SK-N-SH (cell line): ENCODE measurements around the gene VASP. TPM values are rescaled to one million over a fixed set of nuclear protein-coding genes. Genes with fewer than 3 reads are reported as not detected.

Experiments
- CTCF ChIA-PET: fragments of 300-600, 350-600 bp; formaldehyde crosslinking; extraction: SDS; loops from one replicate; lab custom pipeline; 2021; lab: Yijun Ruan, JAX
- POLR2A ChIA-PET: fragments of 350-600 bp; sonication (Branson Sonifier 250); formaldehyde crosslinking; extraction: SDS; loops from one replicate; lab custom pipeline; 2020; ENCODE audit warnings: antibody characterized with exemption, inconsistent platforms; lab: Yijun Ruan, JAX
- DNase-seq: peaks from one replicate; pipeline ENCODE4 v3.0.0; 2012
- H2AFZ ChIP-seq: fragments of 200-600 bp; sonication (generic); 2 replicates; pipeline ENCODE4 v1.8.1; 2016; ENCODE audit warnings: antibody characterized with exemption, mild to moderate bottlenecking, low read depth
- H3F3A ChIP-seq: fragments of 200-600 bp; sonication (generic); replicated peaks from 2 replicates; pipeline ENCODE3; 2016; ENCODE audit warnings: antibody characterized with exemption, mild to moderate bottlenecking; ENCODE audit not compliant: insufficient read depth
- H3K27ac ChIP-seq, 2 experiments: fragments of 200-500 bp in 1 of 2; fragments of 200-600 bp in 1 of 2; sonication (Bioruptor generic) in 1 of 2; sonication (generic), shearing (Covaris generic) in 1 of 2; 2 replicates each; pipeline versions ENCODE4 v1.5.1 to v1.6.1; 2014 to 2016; ENCODE audit warnings: low read depth in 2 of 2, inconsistent platforms in 1 of 2, low read length in 1 of 2, mild to moderate bottlenecking in 1 of 2, mixed read lengths in 1 of 2
- H3K27me3 ChIP-seq: fragments of 200-600 bp; sonication (generic), shearing (Covaris generic); 2 replicates; pipeline ENCODE4 v1.6.1; 2016; ENCODE audit warnings: mixed run types; ENCODE audit not compliant: insufficient read depth
- H3K36me3 ChIP-seq, 2 experiments: fragments of 200-500 bp in 1 of 2; fragments of 200-600 bp in 1 of 2; sonication (Bioruptor generic) in 1 of 2; sonication (generic) in 1 of 2; replicated peaks in 1 of 2; 2 replicates each; pipeline versions ENCODE3 to v1.5.1; 2014 to 2016; ENCODE audit warnings: low read length in 1 of 2, mild to moderate bottlenecking in 1 of 2; ENCODE audit not compliant: insufficient read depth in 2 of 2, control insufficient read depth in 1 of 2
- H3K4me1 ChIP-seq, 2 experiments: fragments of 200-500 bp in 1 of 2; fragments of 200-600 bp in 1 of 2; sonication (Bioruptor generic) in 1 of 2; sonication (generic), shearing (Covaris generic) in 1 of 2; 2 replicates each; pipeline versions ENCODE4 v1.5.1 to v1.6.1; 2014 to 2016; ENCODE audit warnings: low read depth in 1 of 2, low read length in 1 of 2, mixed run types in 1 of 2; ENCODE audit not compliant: insufficient read depth in 2 of 2, control insufficient read depth in 1 of 2
- H3K4me2 ChIP-seq: fragments of 200-600 bp; sonication (generic), shearing (Covaris generic); 2 replicates; pipeline ENCODE4 v1.6.1; 2017; ENCODE audit warnings: mixed run types
- H3K4me3 ChIP-seq, 2 experiments: fragments of 200-500 bp in 1 of 2; fragments of 200-600 bp in 1 of 2; sonication (Bioruptor generic) in 1 of 2; sonication (generic), shearing (Covaris generic) in 1 of 2; 2 replicates each; pipeline versions ENCODE4 v1.5.1 to v1.8.1; 2014 to 2016; ENCODE audit warnings: low read depth in 2 of 2, inconsistent platforms in 1 of 2, low read length in 1 of 2, mild to moderate bottlenecking in 1 of 2, mixed read lengths in 1 of 2, moderate library complexity in 1 of 2
- H3K79me2 ChIP-seq: fragments of 200-600 bp; sonication (generic); 2 replicates; pipeline ENCODE4 v1.8.1; 2017; ENCODE audit warnings: mild to moderate bottlenecking; ENCODE audit not compliant: insufficient read depth
- H3K9ac ChIP-seq: fragments of 200-600 bp; sonication (generic); 2 replicates; pipeline ENCODE4 v1.6.1; 2017; ENCODE audit warnings: mixed run types
- H3K9me2 ChIP-seq: fragments of 200-600 bp; sonication (generic); 2 replicates; pipeline ENCODE4 v1.6.1; 2017; ENCODE audit warnings: mixed run types
- H3K9me3 ChIP-seq: fragments of 200-600 bp; sonication (generic); 2 replicates; pipeline ENCODE4 v1.6.1; 2017; ENCODE audit warnings: mixed run types, mild to moderate bottlenecking, moderate library complexity
- H4K20me1 ChIP-seq: fragments of 200-600 bp; sonication (generic); 2 replicates; pipeline ENCODE4 v1.6.1; 2017; ENCODE audit warnings: mild to moderate bottlenecking, mixed run types; ENCODE audit not compliant: insufficient read depth
- CTCF ChIP-seq: fragments of 200-600 bp; sonication (generic); IDR thresholded peaks from 2 replicates; pipeline ENCODE4 v1.6.1; 2017; ENCODE audit warnings: antibody characterized with exemption, mild to moderate bottlenecking, moderate library complexity
- EZH2phosphoT487 ChIP-seq: fragments of 200-600 bp; sonication (generic); IDR thresholded peaks from 2 replicates; pipeline ENCODE4 v1.6.1; 2017; ENCODE audit warnings: low read depth, mixed run types, mild to moderate bottlenecking, antibody characterized with exemption, moderate library complexity, borderline replicate concordance
- FOXJ3 ChIP-seq: sonication (generic); formaldehyde crosslinking; IDR thresholded peaks from 2 replicates; pipeline ENCODE4 v1.5.1; 2020; ENCODE audit warnings: mild to moderate bottlenecking, missing genetic modification reagents
- JUND ChIP-seq: IDR thresholded peaks from 2 replicates; pipeline ENCODE4 v1.4.0; 2012
- MXI1 ChIP-seq: IDR thresholded peaks from 2 replicates; pipeline ENCODE4 v1.6.1; 2012; ENCODE audit warnings: mild to moderate bottlenecking, low read depth, low read length, improper control_type of control experiment
- NFIC ChIP-seq: IDR thresholded peaks from 2 replicates; pipeline ENCODE4 v1.4.0; 2012; ENCODE audit warnings: borderline replicate concordance
- NRF1 ChIP-seq: IDR thresholded peaks from 2 replicates; pipeline ENCODE4 v1.6.1; 2012; ENCODE audit warnings: low read depth, mild to moderate bottlenecking, low read length
- POLR2AphosphoS5 ChIP-seq: IDR thresholded peaks from 2 replicates; pipeline ENCODE4 v1.6.1; 2012; ENCODE audit warnings: low read depth, low read length
- RCOR1 ChIP-seq: fragments of 150-350 bp; IDR thresholded peaks from 2 replicates; pipeline ENCODE4 v1.6.1; 2017; ENCODE audit warnings: antibody characterized with exemption, low read length
- RFX5 ChIP-seq: IDR thresholded peaks from 2 replicates; pipeline ENCODE4 v1.6.1; 2012; ENCODE audit warnings: mild to moderate bottlenecking, improper control_type of control experiment, low read length
- RXRA ChIP-seq: IDR thresholded peaks from 2 replicates; pipeline ENCODE4 v1.4.0; 2012; ENCODE audit warnings: low read depth, mild to moderate bottlenecking, borderline replicate concordance
- SIN3A ChIP-seq: IDR thresholded peaks from 2 replicates; pipeline ENCODE4 v1.6.1; 2012; ENCODE audit warnings: low read depth, mild to moderate bottlenecking, low read length, moderate library complexity, borderline replicate concordance
- TEAD4 ChIP-seq: IDR thresholded peaks from 2 replicates; pipeline ENCODE4 v1.4.0; 2012; ENCODE audit warnings: mild to moderate bottlenecking, borderline replicate concordance; ENCODE audit not compliant: insufficient read depth
- USF2 ChIP-seq: fragments of 150-350 bp; IDR thresholded peaks from 2 replicates; pipeline ENCODE4 v1.6.1; 2017; ENCODE audit warnings: antibody characterized with exemption, low read length, low read depth, borderline replicate concordance
- YY1 ChIP-seq: IDR thresholded peaks from 2 replicates; pipeline ENCODE4 v1.4.0; 2012; ENCODE audit warnings: low read depth, mild to moderate bottlenecking
- WGBS: methylation state at CpG from one replicate; pipeline ENCODE4 v1.1.6; 2017; ENCODE audit warnings: low lambda C conversion rate; 5-methylcytosine and 5-hydroxymethylcytosine counted together
- polyA plus RNA-seq, 3 experiments: library from polyadenylated mRNA; depleted of rRNA; stranded (reverse); fragments of >200 nt; gene quantifications; 2 replicates each; pipeline ENCODE4 v1.2.3, GENCODE V29; 2012
- TF ChIP-seq, protein P1 (sequence below): IDR thresholded peaks from 2 replicates; pipeline ENCODE4 v1.4.0; 2012; ENCODE audit warnings: low read depth, borderline replicate concordance
- TF ChIP-seq, protein P2 (sequence below): IDR thresholded peaks from 2 replicates; pipeline ENCODE4 v1.4.0; 2012; ENCODE audit warnings: low read depth

Gene VASP
- polyA plus RNA-seq, 1 of the 3 experiments (the other 2 are of a cell fraction), result 37.8 TPM

GRCh38 chr19:45498411-45499195, 8.7 kb upstream of the VASP start, which contains the start of gene PPM1N (continued):
- no peak for TF ChIP-seq USF2
- TF ChIP-seq NRF1, result no peak
- TF ChIP-seq, protein P1, sequence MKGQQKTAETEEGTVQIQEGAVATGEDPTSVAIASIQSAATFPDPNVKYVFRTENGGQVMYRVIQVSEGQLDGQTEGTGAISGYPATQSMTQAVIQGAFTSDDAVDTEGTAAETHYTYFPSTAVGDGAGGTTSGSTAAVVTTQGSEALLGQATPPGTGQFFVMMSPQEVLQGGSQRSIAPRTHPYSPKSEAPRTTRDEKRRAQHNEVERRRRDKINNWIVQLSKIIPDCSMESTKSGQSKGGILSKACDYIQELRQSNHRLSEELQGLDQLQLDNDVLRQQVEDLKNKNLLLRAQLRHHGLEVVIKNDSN, result no peak
- TF ChIP-seq, all 33 proteins: peak for 0

GRCh38 chr19:45499196-45500180, 7.8 kb upstream of the VASP start:
- TF ChIP-seq FOXJ3 (CRISPR knock-in tag) (no peak), RCOR1 (no peak), SIN3A (no peak), MXI1 (0 out of 2 replicates have a peak, but pooled peaks have one; percentile 51), RXRA (no peak), EZH2phosphoT487 (no peak), RFX5 (no peak), POLR2AphosphoS5 (no peak), YY1 (no peak), JUND (no peak), NFIC (no peak), TEAD4 (no peak), CTCF (no peak)
- TF ChIP-seq, protein P2, sequence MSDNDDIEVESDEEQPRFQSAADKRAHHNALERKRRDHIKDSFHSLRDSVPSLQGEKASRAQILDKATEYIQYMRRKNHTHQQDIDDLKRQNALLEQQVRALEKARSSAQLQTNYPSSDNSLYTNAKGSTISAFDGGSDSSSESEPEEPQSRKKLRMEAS, result peak; percentile 81
- WGBS, result 46% methylated on average over 33 of the region's 37 CpGs
- Histone ChIP-seq H3K4me2 (no peak overlapping the region), H3K27ac (no peak overlapping the region), H2AFZ (no peak overlapping the region), H3K9ac (no peak overlapping the region), H4K20me1 (peaks cover 13% of the 10 kb centered on the region; the same call in 1 of the 2 replicates), H3F3A (peaks cover 5% of the 10 kb centered on the region), H3K36me3 (no peaks in the 10 kb centered on the region), H3K27me3 (no peaks in the 10 kb centered on the region), H3K79me2 (no peaks in the 10 kb centered on the region), H3K4me1 (peaks cover 3 to 16% of the 10 kb centered on the region in 2 experiments; a peak in 2 of 4 replicates), H3K4me3 (no peak overlapping the region), H3K9me3 (no peaks in the 10 kb centered on the region), H3K9me2 (no peaks in the 10 kb centered on the region)
- ChIA-PET POLR2A (interaction anchor here (1.1 kb wide), 1 partner anchor 14 kb away, joined by 3 read pairs; no protein-coding TSS in a partner anchor), CTCF (interaction anchor here (0.7 to 7.8 kb wide), 6 partner anchors 9 to 1229 kb away, joined by 3 to 97 read pairs (median 8); no protein-coding TSS in a partner anchor)
- peak; percentile 62 for DNase-seq
